Stimulated activated CD4-positive, alpha-beta T cell treated with anti-CD3 and anti-CD28 coated beads, Interleukin-15, amount 100 ng/mL, for 1 hour (primary cell): ENCODE measurements around the gene PDE6A.

Source experiments
- DNase-seq, 2 donors: peaks; one replicate each; pipeline ENCODE4 v3.0.0-alpha.2; 2020; ENCODE audit warnings: low read depth in 1 of 2, low spot score in 1 of 2

The PDE6A gene

DNA sequence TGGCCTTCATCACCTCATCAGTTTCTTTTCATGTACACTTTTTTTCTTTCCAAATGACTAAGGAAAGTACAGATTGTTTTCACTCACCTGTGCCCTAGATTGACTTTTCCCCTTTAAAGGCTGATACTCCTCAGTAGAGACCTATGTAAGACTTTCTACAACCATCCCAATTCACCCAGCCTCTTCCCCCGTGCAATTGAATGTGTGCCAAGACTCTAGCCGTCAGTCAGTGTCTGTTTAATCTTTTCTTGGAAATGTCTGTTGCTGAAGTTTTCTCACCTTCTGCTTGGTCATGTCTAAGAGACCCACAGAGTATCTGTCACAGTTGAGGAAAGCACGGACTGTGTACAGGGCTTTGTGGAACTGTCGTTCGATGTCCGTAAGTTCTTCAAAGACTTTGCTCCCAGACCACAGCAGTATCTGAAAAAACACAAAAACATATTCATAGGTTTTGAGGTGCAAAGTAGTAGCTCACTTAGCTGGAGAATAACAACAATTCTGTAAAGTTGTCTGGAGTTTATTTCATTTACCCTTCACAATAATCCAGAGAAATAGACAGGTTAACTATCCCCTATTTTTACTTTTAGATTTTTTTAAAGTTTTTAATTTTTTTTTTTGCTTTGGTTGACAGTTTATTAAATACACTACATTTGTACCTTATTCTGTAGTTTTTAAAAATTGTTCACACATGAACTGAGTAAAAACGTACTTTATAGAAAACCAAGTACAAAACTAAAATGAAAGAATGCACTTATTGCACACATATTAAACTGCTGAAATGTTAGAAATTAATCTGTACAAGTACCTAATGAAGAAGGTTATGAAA lies 13.6 kb downstream of the PDE6A start:
- DNase-seq: no peak

DNA sequence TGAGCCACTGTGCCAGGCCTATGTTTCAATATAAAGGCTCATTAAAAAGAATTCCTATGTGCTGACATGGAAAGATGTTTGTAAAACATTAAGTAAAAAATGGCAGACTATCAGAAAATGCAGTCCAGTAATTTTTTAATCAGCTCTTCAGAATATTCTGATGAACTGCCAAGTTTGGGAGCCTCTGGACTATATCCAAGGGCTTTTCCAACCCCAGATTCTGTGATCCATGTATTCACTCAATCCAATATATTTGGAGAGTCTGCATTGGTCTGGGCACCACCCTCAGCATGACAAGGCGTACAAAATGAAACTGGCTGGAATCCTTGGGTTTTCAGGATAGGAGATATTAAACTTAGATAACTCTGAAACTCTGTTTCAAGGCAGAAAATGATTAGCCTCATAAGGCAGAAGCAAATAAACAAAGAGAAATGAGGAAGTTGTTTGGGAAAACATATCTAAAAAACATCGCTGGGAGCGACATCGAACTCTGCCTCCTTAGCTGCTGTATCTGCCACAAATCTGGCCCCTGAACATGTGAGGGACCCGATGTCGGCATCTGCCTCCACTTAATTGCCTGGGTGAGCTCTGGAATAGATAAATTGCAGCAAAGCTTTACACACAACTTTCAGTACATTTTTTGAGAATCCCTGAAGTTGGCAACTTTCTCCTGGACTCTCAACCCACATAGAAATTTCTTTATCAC lies 14.4 kb downstream of the PDE6A start:
- no peak for DNase-seq

DNA sequence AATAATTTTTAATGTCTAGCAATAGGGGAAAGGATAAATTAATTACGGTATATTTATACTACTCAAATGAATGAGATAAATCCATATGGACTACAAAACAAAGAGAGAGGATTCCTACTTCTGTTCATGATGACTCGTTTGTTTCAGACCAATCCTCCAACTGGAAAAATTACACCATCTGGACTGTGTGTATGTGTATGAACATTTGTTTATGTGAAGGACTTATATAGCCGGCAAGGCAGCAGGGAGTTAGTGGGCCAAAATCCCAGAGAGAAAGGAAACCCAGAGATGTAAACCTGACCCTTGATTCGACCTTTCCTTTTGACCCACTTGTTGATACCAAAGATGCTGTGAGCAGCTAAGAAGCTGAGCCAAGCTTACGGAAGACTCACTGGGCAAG lies 20.1 kb downstream of the PDE6A start:
- DNase-seq: no peak

DNA sequence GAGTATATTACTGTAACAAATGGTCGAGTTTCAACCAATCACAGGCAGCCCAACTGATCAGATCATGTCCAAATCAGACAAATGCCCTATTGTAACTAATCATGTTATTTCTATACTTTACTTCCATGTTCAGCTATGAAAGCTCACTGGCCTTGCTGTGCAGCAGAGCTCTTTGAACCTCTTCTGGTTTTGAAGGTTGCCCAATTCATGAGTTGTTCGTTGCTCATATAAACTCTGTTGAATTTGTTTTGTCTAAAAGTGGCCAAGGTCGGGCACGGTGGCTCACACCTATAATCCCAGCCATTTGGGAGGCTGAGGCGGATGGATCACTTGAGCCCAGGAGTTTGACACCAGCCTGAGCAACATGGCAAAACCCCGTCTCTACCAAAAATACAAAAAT lies 21.6 kb downstream of the PDE6A start:
- DNase-seq: no peak

DNA sequence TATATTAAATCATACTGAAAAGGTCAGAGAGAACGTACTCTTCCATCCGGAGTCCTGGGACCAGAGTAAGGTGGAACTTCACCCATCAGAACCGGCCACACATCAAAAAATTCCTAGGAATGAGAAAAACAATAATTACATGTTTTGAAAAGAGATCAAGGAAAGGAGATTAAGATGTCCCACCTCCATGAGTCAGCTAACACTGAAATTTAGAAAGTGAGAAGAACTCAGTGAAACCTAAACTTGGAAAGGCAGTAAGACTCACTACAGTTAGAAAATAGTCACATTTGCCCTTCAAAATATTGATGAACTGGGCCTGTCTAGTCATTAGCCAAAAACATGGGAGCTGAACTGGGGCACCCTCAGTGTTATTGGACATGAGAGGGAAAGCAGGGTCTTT lies 23.0 kb downstream of the PDE6A start:
- DNase-seq: no peak

DNA sequence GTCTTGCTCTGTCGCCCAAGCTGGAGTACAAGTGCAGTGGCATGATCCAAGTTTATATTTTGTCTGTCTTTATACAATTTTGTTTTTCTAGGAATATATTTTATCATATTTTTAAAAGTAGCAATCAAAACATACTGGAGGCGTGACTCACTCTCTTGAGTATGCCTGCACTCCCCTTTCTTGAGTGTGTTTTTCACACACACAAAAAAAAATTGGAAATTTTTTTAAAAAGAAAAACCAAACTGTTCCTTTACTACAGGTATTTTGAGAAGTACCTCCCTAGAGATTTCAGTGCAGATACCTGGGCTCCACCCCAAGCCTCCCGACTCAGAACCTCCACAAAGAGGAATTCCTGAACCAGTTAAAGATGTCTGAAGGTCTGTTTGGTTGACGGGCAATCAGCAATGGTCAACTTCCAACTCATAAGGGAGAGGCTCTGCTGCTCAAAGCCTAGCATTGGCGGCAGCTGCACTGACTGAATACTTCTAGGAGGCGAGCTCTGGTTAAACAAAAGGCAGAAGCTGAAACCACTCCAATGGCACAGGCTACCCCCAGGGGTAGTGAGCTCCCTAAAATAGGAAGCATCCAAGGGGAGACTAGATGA lies 27.4 kb downstream of the PDE6A start:
- no peak for DNase-seq

DNA sequence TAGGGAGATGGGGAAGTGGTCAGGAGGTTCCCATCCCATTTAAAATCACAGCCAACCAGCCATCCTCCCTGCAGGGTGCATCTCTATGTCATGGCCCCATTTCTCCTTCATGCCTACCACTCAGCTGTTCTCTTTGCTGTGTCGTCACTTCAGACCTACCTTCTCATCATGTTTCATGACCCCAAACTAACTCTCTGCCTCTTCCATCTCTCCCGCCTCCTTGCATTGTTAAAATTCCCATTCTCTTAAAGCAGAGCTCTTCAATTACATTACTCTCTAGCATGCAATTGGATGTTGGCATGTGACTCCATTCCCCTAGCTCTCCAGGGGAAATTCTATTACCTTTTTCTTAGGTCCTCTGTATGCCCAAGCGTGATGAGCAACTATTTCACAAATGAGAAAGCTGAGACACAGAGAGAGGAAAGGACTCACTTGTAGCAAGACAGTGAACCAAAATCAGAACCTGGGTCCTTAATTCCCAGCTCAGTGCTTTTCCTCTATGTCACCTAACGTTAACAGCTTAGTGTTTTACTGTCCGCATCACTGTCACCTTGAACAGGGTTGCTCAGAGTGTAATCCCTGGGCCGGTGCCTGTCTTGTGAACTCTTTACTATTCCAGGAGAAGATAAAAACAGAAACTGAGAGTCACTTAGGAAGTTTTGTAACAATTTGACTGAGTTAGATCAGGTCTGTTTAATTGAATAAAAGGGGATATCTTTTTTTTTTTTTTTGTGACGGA lies 28.1 kb downstream of the PDE6A start:
- no peak for DNase-seq

DNA sequence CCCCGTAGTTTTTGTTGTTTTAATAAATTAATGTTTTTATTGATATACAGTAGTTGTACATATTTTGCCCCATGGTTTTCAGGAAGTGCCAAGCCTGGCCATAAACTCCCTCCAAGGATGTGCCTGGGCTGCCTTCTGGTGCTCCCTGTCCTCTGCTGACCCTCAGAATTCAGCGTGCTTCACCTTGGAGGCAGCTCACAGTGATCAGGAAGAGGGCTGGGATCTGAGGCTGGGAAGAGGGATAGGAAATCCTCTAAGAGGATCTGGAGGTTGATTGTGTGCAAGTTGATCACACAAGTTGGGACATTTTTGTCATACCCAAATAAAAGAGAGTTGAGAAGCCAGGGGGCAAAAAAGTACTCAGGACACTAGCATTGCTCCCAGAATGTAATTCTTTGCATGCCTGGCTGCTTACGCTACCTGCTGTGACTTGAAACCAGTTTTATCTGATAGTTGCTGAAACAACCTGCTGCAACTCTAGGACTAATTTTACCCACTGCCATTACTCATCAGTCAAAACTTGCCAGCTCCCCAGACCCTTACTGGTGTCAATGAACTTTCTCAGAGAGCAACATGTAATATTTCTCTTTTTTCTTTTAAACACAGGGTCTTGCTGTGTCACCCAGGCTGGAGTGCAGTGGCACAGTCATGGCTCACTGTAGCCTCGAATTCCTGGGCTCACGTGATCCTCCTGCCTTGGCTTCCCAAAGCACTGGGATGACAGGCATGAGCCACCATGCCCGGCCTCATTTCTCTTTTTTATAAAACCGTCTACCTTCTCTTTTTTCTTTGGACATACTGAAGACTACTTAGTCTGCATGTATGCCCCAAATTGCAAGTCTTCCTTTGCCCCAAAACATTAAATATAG lies 29.0 kb downstream of the PDE6A start:
- DNase-seq: no peak

DNA sequence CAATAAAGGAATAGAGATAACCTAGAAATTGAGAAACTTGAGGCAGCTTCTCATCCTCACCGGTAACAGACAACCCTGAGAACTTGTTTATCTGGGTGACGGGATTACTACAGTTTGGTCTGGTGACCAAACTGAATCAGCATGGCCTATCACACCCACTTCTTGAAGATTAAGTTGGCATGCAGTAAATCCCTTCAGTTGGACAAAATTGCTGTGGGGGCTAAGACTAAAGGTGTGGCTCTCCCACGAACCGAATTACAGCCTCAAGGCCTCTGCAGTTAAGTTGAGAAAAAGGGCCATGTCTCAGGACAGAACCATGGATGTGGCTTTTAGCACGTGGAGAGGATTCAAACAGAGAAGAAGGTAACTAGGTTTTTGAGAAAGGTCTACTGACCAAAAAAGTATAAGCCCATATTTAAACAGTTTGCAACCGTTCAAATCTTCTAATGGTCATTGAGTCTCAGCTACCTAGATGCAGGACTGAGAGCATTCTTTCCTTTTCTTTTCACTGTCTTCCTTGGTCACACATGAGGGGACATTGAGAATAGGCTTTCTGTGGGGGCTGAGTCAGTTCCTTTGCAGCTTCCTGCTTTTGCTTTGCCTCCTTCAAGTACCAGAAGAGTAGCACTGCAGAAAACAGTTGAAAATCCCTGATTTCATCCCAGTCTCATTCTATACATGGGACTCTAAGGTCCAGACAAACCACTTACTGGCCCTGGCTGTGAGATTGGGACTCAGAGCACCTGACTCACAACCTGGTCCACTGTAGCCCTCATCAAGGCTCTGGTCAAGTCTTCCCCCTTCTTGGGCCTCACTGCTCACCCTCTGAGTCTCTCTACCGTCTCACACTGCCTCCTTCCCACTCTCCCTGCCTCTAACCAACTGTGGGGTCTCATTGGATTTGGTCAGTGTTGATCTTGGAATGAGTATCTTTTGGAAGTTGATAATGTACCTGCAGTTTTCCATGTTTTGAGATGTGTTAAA lies 30.9 kb downstream of the PDE6A start:
- DNase-seq: no peak

DNA sequence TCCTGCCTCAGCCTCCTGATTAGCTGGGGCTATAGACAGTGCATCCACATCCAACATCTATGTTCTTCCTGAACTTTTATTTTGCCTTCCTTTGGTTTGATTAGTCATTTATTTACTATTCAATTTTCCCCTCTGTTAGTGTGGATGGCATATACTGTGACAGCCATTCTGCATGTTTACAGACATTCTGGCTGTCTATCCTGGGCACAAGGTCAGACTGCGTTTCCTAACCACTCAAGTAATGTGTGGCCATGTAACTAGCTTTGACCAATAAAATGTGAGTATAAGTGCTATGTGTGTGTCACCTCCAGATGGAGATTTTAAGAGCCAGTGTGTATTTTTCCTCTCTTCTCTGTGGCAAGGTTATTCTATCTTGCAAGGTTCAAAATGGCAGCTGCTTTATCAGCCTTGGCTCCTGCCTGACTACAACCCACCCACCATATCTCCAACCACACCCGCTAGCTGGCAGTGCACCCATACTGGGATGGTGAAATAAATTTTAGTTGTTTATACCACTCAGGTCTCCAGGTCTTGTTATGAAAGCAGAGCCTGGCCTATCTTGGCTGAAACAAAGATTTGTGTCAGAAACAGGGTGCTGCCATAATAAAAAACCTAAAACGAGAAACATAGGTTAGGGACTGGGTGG lies 32.2 kb downstream of the PDE6A start:
- no peak for DNase-seq

DNA sequence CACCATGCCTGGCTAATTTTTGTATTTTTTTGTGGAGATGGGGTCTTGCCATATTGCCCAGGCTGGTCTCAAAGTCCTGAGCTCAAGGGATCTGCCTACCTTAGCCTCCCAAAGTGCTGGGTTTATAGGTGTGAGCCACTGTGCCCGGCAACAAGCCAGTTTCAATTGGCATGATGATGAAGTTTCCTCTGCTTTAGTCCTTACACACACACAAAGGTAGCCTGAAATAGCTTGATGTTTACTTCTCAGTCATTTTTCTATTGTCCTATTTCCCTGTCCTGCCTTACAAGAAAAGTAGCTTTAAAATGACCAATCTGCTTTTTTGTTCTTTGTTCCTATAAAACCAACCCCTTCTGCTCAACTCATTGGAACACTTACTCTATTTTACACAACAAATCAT lies 33.6 kb downstream of the PDE6A start:
- no peak for DNase-seq

DNA sequence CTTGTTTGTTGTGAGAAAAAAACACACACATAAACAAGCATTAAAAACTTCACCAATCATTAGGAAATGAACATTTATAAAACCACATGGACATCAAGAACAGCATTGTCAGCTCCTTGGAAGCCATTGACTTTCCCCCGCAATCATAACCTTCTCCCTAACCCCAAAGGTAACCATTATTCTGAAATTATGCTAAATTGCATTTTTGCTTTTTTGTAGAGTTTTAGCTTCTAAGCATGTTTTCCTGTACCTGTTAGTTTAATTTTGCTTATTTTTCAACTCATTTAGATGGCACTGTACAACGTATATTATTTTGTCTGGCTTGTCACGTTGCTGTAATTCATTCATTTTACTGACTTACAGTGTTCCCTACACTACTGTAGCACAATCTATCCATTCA lies 36.8 kb downstream of the PDE6A start:
- DNase-seq: no peak

DNA sequence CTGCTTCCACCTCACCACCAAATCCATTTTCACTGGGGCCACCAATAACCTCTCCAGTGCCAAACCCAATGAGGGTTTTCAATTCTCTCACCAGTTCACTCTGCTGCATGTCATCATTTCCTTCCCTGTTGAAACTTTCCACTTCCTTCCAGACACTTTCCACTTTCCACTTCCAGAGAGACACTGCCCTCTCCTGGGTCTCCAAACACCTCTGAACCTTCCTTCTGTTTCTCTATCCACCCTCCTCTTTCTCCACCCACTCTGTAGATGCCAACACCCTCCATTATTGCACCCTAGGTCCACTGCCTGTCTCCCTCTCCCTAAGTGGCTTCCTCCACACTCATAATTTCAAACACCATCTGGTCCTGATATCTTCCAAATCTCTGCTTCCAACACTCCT lies 39.6 kb downstream of the PDE6A start:
- no peak for DNase-seq

DNA sequence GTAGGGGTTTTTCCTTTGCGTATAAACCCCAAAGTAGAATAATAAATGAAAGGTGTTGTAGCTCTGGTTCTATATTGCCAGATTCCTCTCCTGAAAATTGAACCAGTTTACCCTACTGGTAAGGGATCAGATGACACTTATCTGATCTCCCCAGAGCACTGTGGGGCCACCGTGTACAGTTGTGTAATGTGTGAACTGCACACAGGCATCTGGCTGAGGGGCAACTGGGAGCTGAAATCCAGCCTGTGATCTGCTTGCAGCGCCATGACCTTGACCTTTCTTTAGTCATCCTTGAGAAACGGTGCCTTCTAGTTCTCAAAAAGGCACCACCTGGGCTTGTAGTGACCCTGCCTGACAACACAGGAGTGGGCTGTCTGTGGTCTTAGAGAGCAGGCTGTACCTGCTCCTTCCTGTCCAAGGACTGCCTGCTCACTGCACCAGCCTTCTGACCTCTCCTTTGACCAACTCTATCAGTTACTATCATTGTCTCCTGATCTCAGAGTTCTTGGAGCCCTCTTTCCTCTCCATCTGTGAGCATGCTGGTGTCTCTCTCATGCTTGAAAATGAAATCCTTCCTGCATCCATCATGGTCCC lies 40.2 kb downstream of the PDE6A start:
- no peak for DNase-seq

DNA sequence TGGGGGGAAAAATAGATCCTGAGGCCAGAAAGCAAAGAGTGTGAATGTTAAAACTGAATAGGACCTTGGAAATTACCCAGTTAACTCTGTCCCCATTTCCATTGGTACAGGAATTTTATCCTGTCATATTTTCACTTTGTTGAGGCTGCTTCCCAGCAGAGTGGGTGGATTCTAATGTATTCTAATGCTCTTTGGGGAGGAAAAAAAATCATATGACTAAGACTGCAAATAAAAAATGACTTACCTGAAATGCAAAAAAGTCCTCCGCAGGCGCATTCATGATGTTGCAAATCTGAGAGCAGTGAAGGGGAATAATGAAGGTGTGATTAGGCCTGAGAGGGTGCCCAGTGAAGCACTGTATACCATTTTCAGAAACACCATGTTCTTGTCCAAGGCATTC lies 41.2 kb downstream of the PDE6A start:
- no peak for DNase-seq

DNA sequence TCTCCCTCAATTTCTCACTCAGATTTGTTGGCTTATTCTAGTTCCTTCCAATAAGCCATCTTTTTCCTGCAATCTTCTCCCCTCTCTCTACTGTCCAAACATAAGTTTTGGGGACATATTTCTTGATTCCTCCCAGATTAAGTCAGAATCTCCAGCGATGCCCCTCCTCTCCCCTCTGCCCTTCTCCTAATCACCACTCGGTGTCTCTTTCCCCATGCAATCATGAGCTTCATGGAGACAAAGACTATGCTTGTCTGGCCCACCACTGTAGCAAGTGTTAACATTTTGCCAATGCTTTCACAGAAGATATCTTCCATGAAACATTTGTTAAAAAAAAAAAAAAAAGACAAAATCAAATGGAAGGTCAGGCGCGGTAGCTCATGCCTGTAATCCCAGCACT lies 42.4 kb downstream of the PDE6A start:
- DNase-seq: no peak

DNA sequence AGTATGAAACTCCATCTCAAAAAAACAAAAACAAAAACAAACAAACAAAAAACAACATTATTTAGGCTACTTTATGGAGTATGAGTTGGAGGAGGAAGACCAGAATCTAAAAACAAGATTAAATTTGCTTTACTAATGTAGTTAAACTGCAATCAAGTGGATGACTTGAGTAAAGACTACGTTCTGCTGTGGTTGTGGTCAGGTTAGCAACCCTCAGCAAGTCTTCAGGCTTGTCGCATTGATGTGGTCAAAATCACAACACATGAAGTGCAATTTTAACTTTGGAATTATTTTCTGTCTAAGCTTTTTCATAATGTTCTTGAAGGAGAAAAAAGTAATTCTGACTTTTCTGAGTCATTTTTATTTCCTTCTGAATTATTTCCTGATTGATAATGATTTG lies 43.1 kb downstream of the PDE6A start:
- DNase-seq: no peak

DNA sequence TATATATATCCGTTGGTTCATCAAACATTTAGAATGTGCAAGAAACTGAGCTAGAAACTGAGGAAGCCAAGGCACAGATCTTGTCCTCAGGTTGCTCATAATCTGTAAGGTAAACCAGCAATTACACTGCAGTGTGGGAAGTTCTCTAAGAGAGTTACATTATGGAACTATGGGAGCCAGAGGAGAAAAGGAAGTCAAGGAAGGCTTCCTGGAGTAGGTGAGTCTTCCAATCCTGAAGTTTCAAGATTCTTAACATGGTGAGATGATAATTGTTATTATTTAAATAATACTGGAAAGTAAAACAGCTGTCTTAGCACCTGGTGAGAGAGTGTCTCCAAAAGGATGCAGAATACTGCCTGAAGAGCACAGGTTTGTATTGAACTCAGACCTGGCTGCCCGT lies 44.2 kb downstream of the PDE6A start:
- no peak for DNase-seq

DNA sequence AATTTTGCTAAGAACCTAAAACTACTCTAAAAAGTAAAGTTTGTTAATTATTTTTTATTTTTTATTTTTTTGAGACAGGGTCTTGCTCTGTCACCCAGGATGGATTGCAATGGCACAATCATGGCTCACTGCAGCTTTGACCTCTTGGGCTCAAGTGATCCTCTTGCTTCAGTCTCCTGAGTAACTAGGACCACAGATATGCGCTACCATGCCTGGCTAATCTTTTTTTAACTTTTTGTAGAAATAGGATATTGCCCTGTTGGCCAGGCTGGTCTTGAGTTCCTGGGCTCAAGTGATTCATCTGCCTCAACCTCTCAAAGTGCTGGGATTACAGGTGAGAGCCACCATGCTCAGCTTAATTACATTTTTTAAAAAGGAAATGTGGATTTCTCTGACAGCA lies 45.8 kb downstream of the PDE6A start:
- no peak for DNase-seq
